ENCODE results near the gene MPPE1. TPM values are rescaled to one million over a fixed set of nuclear protein-coding genes. Genes with fewer than 3 reads are reported as not detected.

The MPPE1 gene, protein sequence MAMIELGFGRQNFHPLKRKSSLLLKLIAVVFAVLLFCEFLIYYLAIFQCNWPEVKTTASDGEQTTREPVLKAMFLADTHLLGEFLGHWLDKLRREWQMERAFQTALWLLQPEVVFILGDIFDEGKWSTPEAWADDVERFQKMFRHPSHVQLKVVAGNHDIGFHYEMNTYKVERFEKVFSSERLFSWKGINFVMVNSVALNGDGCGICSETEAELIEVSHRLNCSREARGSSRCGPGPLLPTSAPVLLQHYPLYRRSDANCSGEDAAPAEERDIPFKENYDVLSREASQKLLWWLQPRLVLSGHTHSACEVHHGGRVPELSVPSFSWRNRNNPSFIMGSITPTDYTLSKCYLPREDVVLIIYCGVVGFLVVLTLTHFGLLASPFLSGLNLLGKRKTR
- polyA plus RNA-seq: 10 to 100 TPM; 19.1 to 20.3 TPM

DNA sequence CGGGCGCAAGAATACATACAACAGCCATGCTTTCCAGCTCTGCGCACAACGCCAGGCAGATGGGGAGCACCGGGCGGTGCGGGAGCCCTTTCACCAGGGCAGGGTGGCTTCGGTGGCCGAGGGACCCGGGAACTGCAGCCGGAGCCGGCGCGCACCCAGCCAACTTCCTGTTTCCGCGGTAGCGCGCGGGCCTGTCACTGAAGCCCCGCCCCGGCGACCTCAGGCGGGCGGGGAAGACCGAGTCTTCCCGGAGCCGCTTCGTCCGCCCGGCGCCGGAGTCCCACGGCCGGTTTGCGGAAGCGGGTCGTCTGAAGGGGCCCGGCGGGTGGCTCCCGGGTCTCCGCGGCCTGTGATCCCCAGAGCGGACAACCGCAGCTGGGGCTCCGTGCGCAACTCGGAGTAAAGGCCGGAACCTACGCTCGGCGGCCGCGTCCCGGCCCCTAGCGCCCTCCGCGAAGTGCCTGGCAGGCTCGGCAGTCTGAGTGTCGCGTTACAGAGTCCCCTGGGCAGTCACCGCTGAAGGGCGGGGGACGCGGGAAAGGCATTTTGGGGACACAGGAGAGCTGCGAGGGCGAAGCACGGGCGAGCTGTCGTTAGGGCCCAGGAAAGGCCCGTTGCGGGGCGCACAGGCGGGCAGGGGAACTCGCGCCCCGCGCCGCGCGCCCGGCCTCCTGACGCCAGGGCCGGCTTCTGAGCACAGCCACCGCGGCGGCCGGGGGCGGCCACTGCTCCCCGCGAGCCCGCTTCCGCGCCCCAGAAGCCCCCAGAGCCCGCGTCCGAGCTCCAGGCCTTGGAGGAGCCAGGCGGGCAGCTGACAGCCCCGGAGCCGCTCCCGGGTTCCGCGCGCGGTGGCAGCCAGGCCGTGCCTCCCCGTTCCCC, at the start of gene MPPE1:
Gene MPPE1 (minus strand): TSS at position 136 of the 879 bp plus-strand sequence. CDS start 11,053 bp downstream, outside the sequence.
- 0% methylated on average over 92 to 106 of the region's 106 CpGs for WGBS, 2 donors
- H3K4me1 ChIP-seq (ENCODE audit: control insufficient read depth in 2 of 2, insufficient read depth in 2 of 2, low read length in 1 of 2): no peaks in the 10 kb centered on the region
- peak within 1 kb of the TSS; percentile 97 to 100 for H3K27ac ChIP-seq (ENCODE audit: low read depth in 2 of 2, low read length in 1 of 2)
- peak within 1 kb of the TSS; percentile 68 to 97 for H3K4me3 ChIP-seq (ENCODE audit: low read depth in 1 of 2, low read length in 2 of 2)
- H3K27me3 ChIP-seq (ENCODE audit: control insufficient read depth in 1 of 2, insufficient read depth in 2 of 2, low read length in 2 of 2): no peaks in the 10 kb centered on the region
- H3K9me3 ChIP-seq (ENCODE audit: control insufficient read depth in 2 of 2, insufficient read depth in 1 of 2, low read depth in 1 of 2, low read length in 1 of 2): no peaks in the 10 kb centered on the region
- H3K36me3 ChIP-seq (ENCODE audit: control insufficient read depth in 2 of 2, insufficient read depth in 2 of 2, low read length in 1 of 2): no peaks in the 10 kb centered on the region

- no peak overlapping the region for H3K4me3 ChIP-seq (ENCODE audit: low read depth in 1 of 2, low read length in 2 of 2)
- no peaks in the 10 kb centered on the region for H3K36me3 ChIP-seq (ENCODE audit: control insufficient read depth in 2 of 2, insufficient read depth in 2 of 2, low read length in 1 of 2)
- H3K9me3 ChIP-seq (ENCODE audit: control insufficient read depth in 2 of 2, insufficient read depth in 1 of 2, low read depth in 1 of 2, low read length in 1 of 2): peaks cover 0 to 4% of the 10 kb centered on the region in 2 donors
- peaks cover 0 to 3% of the 10 kb centered on the region in 2 donors for H3K4me1 ChIP-seq (ENCODE audit: control insufficient read depth in 2 of 2, insufficient read depth in 2 of 2, low read length in 1 of 2)
- no peak overlapping the region for H3K27ac ChIP-seq (ENCODE audit: low read depth in 2 of 2, low read length in 1 of 2)
- 75 to 82% methylated on average over 2 of the region's 2 CpGs for WGBS, 2 donors
- H3K27me3 ChIP-seq (ENCODE audit: control insufficient read depth in 1 of 2, insufficient read depth in 2 of 2, low read length in 2 of 2): no peaks in the 10 kb centered on the region
Observed at GRCh38 chr18:11957636-11958035, 49.5 kb upstream of the MPPE1 start.

DNA sequence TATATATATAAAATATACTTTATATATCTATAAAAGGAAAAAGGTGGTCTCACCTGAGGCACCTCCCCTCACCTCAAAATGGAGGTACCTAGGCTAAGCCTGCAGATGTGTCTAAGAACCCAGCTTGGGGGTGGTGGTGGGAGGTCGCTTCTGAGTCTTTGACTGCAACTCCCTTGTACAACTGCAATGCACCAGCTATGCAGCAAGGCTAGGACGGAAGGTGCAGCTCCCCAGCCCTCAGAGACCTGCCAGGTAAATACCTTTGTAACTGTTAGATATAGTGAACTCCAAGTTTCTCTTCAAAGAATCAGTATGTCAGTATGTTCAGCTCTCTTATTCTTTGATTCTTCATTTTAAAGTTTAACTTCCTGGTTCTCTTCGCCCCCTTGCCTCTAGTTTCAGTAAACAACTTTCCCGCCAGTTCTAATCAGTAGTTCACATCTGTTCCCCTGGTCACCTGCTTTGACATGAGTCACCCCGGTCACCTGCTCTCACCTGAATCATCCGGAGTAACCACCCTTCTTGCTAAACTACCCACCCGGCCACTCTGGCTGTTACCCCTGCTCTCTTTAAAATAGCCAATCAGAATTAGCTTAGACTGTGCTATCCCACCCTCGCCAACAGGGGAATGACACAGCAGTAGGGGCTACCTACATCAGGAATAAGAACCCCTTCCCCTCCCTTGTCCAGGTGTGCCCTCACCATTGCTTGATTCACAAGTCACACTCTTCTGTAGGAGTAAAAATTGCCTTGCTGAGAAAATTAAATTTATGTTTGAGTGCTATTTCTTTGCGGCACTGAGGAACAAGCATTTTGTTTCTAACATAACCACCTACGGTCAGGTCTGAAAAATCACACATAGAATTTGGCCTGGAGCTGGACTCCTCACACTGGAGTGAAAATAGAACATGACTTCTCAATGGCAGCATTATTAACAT, 48.5 kb upstream of the MPPE1 start:
- 91 to 95% methylated on average over 10 of the region's 10 CpGs for WGBS, 2 donors
- H3K36me3 ChIP-seq (ENCODE audit: control insufficient read depth in 2 of 2, insufficient read depth in 2 of 2, low read length in 1 of 2): no peaks in the 10 kb centered on the region
- H3K4me1 ChIP-seq (ENCODE audit: control insufficient read depth in 2 of 2, insufficient read depth in 2 of 2, low read length in 1 of 2): peaks cover 2 to 3% of the 10 kb centered on the region in 2 donors
- H3K27me3 ChIP-seq (ENCODE audit: control insufficient read depth in 1 of 2, insufficient read depth in 2 of 2, low read length in 2 of 2): no peaks in the 10 kb centered on the region
- no peak overlapping the region for H3K4me3 ChIP-seq (ENCODE audit: low read depth in 1 of 2, low read length in 2 of 2)
- H3K27ac ChIP-seq (ENCODE audit: low read depth in 2 of 2, low read length in 1 of 2): no peak overlapping the region
- peaks cover 0 to 4% of the 10 kb centered on the region in 2 donors for H3K9me3 ChIP-seq (ENCODE audit: control insufficient read depth in 2 of 2, insufficient read depth in 1 of 2, low read depth in 1 of 2, low read length in 1 of 2)

DNA sequence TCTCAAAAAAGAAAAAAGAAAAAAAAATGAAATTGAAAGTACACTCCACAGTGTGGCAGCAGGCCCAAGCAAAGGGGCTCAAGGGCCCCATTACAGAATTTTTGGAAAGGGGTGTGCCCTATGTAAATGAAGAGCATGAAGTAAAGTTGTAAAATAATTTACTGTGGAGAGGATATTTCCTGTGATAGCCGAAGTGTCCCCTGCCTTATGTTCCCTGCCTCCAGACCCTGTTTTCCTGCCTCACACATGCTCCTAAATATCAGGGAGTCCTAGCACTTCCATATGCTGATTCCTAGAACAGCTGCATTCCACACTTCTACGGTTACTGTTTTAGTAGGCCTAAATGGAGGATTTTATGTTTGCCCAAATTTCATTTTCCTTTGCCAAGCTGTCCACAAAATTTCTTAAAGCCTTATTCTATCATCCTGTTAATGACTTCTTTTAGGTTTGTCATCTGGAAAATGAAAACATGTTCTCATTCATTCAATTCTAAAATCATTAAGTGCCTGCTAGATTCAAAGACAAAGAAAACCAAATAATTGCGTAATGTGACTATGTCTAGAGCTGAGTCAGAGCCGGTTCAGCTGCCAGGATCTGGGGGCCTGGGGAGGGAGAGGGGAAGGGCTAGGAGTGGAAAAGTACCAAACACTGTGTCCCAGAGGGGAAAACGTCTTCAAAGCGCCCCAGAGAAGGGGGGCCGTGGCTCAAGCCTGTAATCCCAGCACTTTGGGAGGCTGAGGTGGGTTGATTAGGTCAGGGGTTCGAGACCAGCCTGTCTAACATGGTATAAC, 47.3 kb upstream of the MPPE1 start:
- Histone ChIP-seq H3K9me3 (ENCODE audit: control insufficient read depth in 2 of 2, insufficient read depth in 1 of 2, low read depth in 1 of 2, low read length in 1 of 2) (peaks cover 0 to 4% of the 10 kb centered on the region in 2 donors), H3K27ac (ENCODE audit: low read depth in 2 of 2, low read length in 1 of 2) (peak overlapping the region; percentile 77 to 81), H3K4me1 (ENCODE audit: control insufficient read depth in 2 of 2, insufficient read depth in 2 of 2, low read length in 1 of 2) (peaks cover 3% of the 10 kb centered on the region in 2 donors), H3K36me3 (ENCODE audit: control insufficient read depth in 2 of 2, insufficient read depth in 2 of 2, low read length in 1 of 2) (no peaks in the 10 kb centered on the region), H3K4me3 (ENCODE audit: low read depth in 1 of 2, low read length in 2 of 2) (no peak overlapping the region), H3K27me3 (ENCODE audit: control insufficient read depth in 1 of 2, insufficient read depth in 2 of 2, low read length in 2 of 2) (no peaks in the 10 kb centered on the region)
- 22 to 47% methylated on average over 8 of the region's 8 CpGs for WGBS, 2 donors

GRCh38 chr18:11953113-11953512, 45.0 kb upstream of the MPPE1 start:
- no peaks in the 10 kb centered on the region for H3K36me3 ChIP-seq (ENCODE audit: control insufficient read depth in 2 of 2, insufficient read depth in 2 of 2, low read length in 1 of 2)
- H3K27ac ChIP-seq (ENCODE audit: low read depth in 2 of 2, low read length in 1 of 2): peak overlapping the region in 1 of 2 donors; percentile 13
- H3K4me1 ChIP-seq (ENCODE audit: control insufficient read depth in 2 of 2, insufficient read depth in 2 of 2, low read length in 1 of 2): peaks cover 3% of the 10 kb centered on the region in 2 donors
- H3K27me3 ChIP-seq (ENCODE audit: control insufficient read depth in 1 of 2, insufficient read depth in 2 of 2, low read length in 2 of 2): no peaks in the 10 kb centered on the region
- H3K4me3 ChIP-seq (ENCODE audit: low read depth in 1 of 2, low read length in 2 of 2): no peak overlapping the region
- WGBS, 2 donors: 80 to 82% methylated on average over 5 of the region's 5 CpGs
- peaks cover 0 to 4% of the 10 kb centered on the region in 2 donors for H3K9me3 ChIP-seq (ENCODE audit: control insufficient read depth in 2 of 2, insufficient read depth in 1 of 2, low read depth in 1 of 2, low read length in 1 of 2)

- H3K27me3 ChIP-seq (ENCODE audit: control insufficient read depth in 1 of 2, insufficient read depth in 2 of 2, low read length in 2 of 2): no peaks in the 10 kb centered on the region
- no peak overlapping the region for H3K4me3 ChIP-seq (ENCODE audit: low read depth in 1 of 2, low read length in 2 of 2)
- no peaks in the 10 kb centered on the region for H3K36me3 ChIP-seq (ENCODE audit: control insufficient read depth in 2 of 2, insufficient read depth in 2 of 2, low read length in 1 of 2)
- H3K9me3 ChIP-seq (ENCODE audit: control insufficient read depth in 2 of 2, insufficient read depth in 1 of 2, low read depth in 1 of 2, low read length in 1 of 2): peaks cover 0 to 2% of the 10 kb centered on the region in 2 donors
- H3K27ac ChIP-seq (ENCODE audit: low read depth in 2 of 2, low read length in 1 of 2): peak overlapping the region in 1 of 2 donors; percentile 26
- H3K4me1 ChIP-seq (ENCODE audit: control insufficient read depth in 2 of 2, insufficient read depth in 2 of 2, low read length in 1 of 2): peaks cover 3 to 9% of the 10 kb centered on the region in 2 donors
- 50 to 65% methylated on average over 9 of the region's 9 CpGs for WGBS, 2 donors
Observed at GRCh38 chr18:11951390-11951851, 43.3 kb upstream of the MPPE1 start.

DNA sequence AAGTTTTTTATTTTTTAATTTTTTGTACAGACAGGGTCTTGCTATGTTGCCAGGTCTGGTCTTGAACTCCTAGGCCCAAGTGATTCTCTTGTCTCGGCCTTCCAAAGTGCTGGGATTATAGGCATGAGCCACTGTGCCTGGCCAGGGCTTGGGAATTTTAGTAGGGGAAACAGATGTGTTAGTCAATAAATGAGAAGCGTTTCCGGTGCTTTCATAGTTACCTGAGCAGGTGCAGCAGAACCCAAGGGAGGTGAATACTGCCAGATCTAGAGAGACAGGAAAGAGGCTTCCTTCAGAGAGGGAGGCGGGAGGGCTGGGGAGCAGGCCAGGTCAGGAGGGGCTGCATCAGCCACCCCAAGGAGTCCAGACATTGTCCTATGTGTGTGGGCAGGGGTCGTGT, 42.7 kb upstream of the MPPE1 start:
- WGBS, 2 donors: 70 to 86% methylated on average over 5 of the region's 5 CpGs
- H3K4me3 ChIP-seq (ENCODE audit: low read depth in 1 of 2, low read length in 2 of 2): no peak overlapping the region

DNA sequence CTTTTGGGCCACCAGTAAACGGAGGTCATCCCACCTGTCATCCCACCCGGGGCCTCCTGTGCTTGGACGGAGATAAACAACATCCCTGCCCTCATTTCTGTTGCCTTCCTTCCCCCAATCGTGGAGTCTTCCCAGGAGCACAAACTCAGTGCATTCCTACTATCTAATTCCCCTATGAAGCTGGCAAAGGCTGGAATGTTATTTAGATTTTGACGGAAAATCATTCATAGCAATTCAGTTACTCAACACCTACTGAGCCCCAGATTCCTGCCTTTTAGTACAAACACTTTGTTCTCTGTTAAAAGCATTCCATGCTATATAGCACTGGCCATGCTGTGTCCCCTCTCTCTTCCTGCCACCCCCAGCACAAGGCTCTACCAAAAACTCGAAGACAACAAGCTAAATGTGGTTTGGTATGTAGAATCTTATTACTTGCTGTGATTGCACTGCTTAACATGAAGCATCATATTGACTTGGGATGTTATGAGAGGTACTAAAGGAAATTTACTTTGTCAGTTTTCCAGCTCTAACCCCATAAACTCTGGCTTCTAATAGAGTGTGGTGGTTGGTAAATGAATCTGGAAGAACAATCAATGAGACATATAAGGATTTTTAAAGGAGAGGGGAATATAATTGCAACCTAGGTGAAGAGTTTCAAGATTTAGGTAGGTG, 40.9 kb upstream of the MPPE1 start:
- Histone ChIP-seq H3K4me1 (ENCODE audit: control insufficient read depth in 2 of 2, insufficient read depth in 2 of 2, low read length in 1 of 2) (peaks cover 3 to 6% of the 10 kb centered on the region in 2 donors), H3K27me3 (ENCODE audit: control insufficient read depth in 1 of 2, insufficient read depth in 2 of 2, low read length in 2 of 2) (no peaks in the 10 kb centered on the region), H3K36me3 (ENCODE audit: control insufficient read depth in 2 of 2, insufficient read depth in 2 of 2, low read length in 1 of 2) (no peaks in the 10 kb centered on the region), H3K9me3 (ENCODE audit: control insufficient read depth in 2 of 2, insufficient read depth in 1 of 2, low read depth in 1 of 2, low read length in 1 of 2) (no peaks in the 10 kb centered on the region), H3K27ac (ENCODE audit: low read depth in 2 of 2, low read length in 1 of 2) (peak overlapping the region in 1 of 2 donors; percentile 40), H3K4me3 (ENCODE audit: low read depth in 1 of 2, low read length in 2 of 2) (no peak overlapping the region)
- WGBS, 2 donors: 62% methylated on average over 6 of the region's 6 CpGs

More for the DNA sequence above, 42.7 kb upstream of the MPPE1 start:
- Histone ChIP-seq H3K27me3 (ENCODE audit: control insufficient read depth in 1 of 2, insufficient read depth in 2 of 2, low read length in 2 of 2) (no peaks in the 10 kb centered on the region), H3K36me3 (ENCODE audit: control insufficient read depth in 2 of 2, insufficient read depth in 2 of 2, low read length in 1 of 2) (no peaks in the 10 kb centered on the region), H3K27ac (ENCODE audit: low read depth in 2 of 2, low read length in 1 of 2) (no peak overlapping the region), H3K4me1 (ENCODE audit: control insufficient read depth in 2 of 2, insufficient read depth in 2 of 2, low read length in 1 of 2) (peaks cover 3 to 9% of the 10 kb centered on the region in 2 donors), H3K9me3 (ENCODE audit: control insufficient read depth in 2 of 2, insufficient read depth in 1 of 2, low read depth in 1 of 2, low read length in 1 of 2) (no peaks in the 10 kb centered on the region)

All from esophagus (tissue), 2 donors.